ENCODE measurements around the gene DICER1.
"Not testable (repeated sequence)": the region's sequence is repeated elsewhere in the genome, so short reads cannot be mapped to it uniquely, and the experiment has no call there.

DNA sequence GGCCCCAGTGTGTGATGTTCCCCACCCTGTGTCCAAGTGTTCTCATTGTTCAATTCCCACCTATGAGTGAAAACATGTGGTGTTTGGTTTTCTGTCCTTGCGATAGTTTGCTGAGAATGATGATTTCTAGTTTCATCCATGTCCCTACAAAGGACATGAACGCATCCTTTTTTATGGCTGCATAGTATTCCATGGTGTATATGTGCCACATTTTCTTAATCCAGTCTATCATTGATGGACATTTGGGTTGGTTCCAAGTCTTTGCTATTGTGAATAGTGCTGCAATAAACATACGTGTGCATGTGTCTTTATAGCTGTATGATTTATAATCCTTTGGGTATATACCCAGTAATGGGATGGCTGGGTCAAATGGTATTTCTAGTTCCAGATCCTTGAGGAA is 18.3 kb upstream of the DICER1 start:
- TF ChIP-seq CTCF (IDR thresholded peaks at IDR 0.05); ZFX (IDR thresholded peaks at IDR 0.05; ENCODE audit: borderline replicate concordance): not testable (repeated sequence)
